ENCODE data around the gene GALR3.

DNA sequence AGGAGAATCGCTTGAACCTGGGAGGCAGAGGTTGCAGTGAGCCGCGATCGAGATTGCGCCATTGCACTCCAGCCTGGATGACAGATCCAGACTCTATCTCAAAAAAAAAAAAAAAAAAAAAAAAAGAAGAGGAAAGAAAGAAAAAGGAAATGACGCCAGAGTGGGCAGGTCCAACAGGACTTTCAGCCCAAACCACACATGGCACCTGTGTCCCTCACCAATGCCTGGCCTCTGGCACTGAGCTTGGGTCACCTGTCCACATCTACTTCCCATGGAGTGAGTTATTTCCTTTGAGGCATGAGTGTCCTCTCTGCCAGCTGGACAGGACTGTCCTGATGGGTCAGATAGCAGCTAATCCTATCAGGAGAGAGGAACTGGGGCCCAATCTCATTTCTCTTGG lies 30.7 kb upstream of the GALR3 start:
- TF ChIP-seq EZH2 (IDR thresholded peaks at IDR 0.05) (no peak), POLR2AphosphoS5 (IDR thresholded peaks at IDR 0.05; ENCODE audit: borderline replicate concordance, low read depth, low read length) (no peak)

Measured in SK-N-MC (cell line).